GM19455 (cell line): ENCODE data around the gene NME9.
"Not testable (repeated sequence)": the region's sequence is repeated elsewhere in the genome, so short reads cannot be mapped to it uniquely, and the experiment has no call there.

Experiments used
- ATAC-seq: cut with Tn5 transposase; IDR thresholded peaks from one replicate; pipeline ENCODE4 v1.9.1; 2021; ENCODE audit not compliant: unreplicated experiment

The NME9 gene, protein sequence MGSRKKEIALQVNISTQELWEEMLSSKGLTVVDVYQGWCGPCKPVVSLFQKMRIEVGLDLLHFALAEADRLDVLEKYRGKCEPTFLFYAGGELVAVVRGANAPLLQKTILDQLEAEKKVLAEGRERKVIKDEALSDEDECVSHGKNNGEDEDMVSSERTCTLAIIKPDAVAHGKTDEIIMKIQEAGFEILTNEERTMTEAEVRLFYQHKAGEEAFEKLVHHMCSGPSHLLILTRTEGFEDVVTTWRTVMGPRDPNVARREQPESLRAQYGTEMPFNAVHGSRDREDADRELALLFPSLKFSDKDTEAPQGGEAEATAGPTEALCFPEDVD

DNA sequence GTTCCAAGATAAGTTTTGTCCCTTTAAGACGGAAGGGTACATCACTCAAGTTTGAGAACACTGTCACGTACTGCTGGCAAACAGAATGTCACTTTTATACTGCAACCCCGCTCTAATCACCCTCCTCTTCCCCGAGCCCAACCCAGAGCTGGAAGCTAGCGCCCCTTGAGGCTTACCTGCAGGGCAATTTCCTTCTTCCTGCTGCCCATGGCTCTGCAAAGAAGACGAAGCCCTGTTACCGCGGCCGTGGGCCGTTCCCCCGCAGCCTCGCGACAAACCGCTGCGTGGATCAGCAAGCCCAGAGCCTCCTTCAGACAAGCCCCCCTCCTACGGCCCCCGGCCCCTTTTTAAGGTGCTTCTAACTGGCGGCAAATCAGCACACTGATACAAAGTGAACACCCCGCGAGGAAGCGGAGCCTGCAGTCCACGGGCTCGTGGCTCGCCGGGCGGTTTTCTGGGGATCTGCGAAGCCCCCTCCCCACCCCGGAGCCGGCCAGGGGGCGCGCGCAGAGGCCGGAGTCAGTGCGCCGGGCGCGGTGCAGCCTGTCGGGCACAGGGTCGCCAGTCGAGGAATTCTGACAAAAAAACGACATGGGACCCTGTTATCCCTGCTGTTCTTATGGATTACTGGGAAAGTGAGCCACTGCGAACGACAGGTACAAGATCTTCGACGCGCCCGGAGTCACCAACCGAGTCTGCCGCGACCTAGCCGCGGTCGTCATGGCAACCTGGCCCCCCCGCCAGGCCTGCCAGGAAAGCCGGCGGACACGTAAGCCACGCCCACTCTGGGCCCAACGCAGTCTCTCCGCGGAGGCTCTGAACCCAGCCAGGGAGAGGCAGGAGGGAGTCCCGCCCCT is at the start of gene NME9:
TSS of gene NME9 (minus strand) at position 725 of the 857 bp plus-strand sequence. CDS start at position 209, 516 bp downstream.
- peak; percentile 87 for ATAC-seq

DNA sequence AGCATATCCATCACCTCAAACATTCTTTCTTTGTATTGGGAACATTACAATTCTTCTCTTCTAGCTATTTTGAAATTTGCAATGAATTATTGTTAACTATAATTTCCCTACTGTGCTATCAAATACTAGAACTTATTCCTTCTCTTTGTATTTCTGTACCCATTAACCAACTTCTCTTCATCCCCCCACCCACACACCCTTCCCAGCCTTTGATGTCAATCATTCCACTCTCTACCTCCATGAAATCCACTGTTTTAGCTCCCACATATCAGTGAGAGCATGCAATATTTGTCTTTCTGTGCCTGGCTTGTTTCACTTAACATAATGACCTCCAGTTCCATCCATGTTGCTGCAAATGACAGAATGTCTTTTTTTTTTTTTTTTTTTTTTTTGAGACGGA is 49.3 kb upstream of the NME9 start:
- ATAC-seq: no peak

DNA sequence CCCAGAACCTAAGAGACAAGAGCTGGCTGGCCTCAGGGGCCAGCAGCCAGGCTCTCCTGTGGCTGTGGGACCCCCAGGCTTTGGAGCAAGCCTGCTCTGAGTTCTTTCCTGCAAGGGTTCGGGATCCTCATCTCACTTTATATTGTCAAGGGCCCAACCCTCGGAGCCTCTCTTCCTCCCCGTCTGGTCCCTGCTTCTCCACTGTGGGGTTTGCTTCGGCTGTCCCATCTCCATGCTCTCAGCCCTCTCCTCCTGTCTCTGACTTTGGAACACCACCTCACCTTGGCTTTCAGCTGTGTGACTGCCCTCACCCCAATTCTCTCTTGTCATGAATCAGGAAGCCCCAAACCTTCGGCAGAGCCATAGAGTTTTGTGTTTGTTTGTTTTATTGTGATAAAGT is 48.7 kb upstream of the NME9 start:
- ATAC-seq: no peak

DNA sequence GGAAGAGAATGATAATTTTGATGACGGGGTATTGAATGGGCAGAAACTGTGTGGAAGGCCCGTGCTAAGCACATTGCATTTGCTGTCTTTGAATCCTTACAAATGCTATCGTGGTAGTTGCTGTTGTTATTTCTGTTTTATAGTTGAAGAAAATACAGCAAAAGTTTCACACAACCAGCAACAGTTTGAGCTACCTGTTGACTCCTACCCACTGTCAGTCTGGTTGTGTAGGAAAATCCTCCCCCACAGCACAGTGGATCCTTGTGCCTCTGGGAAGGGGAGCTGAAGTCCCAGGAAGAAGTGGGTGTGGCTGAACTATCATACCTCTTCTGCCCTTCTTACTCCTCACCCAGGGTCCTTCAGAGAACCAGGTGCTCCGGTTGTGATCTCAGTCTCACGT is 48.2 kb upstream of the NME9 start:
- ATAC-seq: no peak

DNA sequence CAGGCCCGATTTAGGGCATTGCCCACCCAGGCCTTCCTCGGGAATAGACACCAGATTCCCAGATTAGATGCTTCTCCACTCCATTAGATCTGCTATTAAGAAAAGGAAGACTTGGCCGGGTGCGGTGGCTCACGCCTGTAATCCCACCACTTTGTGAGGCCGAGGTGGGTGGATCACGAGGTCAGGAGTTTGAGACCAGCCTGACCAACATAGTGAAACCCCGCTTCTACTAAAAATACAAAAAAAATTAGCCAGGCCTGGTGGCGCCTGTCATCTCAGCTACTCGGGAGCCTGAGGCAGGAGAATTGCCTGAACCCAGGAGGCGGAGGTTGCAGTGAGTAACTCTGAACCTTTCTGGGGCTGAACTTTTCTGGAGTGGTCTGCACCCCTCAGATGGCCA is 47.6 kb upstream of the NME9 start:
- not testable (repeated sequence) for ATAC-seq

DNA sequence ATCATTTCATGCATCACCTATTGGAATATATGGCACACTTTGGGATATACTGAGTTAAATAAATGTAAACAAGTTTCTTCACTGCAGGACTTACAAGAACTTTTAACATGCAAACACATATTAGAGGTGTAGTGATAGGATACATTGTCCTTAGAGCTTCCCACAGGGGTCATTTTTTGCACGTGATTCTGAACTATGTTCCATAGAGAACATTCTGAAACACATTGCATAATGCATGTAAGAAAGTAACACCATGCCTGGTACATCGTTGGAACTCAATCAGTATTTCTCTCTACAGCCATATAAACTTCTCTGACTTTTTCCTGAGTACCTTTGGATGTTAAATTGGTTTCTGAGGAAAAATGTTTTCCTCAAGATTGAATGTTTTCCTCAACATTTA is 47.0 kb upstream of the NME9 start:
- no peak for ATAC-seq

DNA sequence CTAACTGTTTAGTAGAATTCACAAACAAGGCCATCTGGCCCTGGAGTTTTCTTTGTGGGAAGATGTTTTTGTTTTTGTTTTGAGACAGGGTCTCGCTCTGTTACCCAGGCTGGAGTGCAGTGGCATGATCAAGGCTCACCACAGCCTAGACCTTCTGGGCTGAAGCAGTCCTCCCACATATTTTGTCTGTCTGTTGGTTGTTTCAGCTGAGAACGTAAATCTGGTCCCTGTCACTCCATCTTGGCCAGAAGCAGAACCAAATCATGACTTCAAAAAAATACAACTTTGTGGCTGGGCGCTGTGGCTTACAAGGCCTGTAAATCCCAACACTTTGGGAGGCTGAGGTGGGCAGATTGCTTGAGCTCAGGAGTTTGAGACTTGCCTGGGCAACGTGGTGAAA is 45.8 kb upstream of the NME9 start:
- ATAC-seq: no peak

DNA sequence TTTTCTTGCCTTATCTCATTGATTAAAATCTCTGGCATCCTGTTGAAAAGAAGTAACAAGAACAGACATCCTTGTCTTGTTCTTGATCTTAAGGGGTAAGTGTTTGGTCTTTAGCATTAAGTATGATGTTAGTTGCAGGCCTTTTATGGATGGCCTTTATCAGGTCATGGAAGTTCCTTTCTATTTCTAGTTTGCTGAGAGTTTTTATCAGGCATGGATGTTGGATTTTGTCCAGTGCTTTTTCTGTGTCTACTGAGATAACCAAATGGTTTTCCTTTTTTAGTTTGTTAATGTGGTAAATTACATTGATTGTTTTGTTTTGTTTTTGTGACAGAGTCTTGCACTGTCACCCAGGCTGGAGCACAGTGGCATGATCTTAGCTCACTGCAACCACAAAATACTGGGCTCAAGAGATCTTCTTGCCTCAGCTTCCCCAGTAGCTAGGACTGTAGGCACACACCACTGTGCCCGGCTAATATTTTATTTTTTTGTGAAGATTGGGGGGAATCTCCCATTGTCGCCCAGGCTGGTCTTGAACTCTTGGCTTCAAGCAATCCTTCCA is 45.0 kb upstream of the NME9 start:
- no peak for ATAC-seq

DNA sequence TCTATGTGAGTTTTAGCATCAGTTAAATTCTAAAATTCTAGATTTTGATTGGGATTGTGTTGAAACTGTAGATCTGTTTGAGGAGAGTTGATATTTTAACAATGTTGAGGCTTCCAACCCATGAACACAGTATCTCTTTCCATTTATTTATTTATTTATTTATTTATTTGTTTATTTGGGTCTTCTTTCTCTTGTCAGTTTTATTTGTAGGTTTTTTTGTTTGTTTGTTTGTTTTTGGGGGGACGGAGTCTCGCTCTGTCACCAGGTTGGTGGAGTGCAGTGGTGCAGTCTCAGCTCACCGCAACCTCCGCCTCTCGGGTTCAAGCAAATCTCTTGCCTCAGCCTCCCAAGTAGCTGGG is 44.1 kb upstream of the NME9 start:
- ATAC-seq: no peak

DNA sequence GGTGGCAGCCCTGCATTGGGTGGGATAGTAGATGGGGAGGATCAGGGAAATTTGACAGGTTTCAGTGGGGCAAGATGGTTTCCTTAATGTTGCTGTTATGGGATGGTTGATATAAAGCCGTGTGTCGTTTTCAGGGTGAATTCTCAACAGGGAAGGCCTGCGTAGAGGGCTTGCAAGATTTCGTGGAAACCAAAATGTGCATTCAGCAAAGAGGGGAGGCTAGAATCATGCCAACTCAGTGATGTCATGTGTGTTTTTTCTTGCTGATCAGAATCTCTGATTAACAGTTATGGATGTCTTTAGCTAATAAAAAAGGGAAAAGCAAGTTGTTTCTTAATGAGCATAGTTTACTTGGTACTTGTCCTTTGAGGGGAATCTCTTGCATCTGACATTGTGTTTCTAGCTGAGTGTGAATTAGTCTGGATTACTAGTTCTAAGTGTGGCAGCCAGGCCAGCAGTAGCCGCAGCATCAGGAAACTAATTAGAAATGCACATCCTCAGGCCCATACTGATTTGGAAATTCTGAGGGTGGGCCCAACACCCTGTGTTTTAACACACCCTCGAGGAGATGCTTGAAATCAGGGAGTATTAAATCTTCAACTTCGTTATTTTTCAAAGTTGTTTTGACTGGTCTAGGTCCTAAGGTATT is 43.6 kb upstream of the NME9 start:
- no peak for ATAC-seq

DNA sequence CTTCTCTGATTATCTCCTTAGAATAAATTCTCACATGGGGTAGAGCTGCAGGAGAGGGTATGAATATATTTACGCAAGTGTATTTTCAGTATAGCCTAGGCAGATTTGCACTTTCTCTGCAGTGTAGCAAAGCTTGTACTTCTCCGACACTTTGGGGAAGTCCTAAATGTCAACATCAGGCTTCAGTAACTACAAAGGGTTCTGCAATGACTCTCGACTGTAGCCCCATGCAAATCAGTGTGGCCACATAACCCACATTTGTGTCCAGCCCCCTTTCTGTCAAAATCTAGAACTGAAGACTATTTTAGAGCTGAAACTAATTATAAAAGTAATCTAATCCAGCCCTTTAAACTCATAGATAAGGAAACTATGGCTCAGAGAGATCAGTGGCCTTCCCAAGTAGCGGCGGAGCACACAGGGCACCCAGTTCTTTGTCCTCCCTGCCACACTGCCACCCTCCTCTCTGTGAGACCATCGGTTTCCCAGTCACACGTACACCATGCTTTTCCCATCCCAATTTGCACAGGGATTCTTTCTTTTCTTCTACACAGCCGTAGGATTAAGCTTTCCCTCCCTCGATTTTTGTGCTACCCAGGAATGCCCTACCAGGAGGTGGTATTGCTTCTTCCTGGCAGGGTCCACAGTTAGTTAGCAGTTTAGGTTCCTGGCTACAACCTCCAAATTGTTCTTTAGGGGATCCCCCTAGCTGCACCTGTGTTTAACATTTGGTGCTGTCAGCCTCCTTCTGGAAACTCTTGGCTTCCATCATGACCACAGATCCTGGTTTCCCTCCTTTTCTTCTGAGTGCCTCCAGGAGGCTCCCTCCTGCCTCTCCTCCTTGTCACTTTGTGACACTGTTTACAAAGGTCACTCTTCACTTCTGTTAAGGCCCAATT is 41.7 kb upstream of the NME9 start:
- ATAC-seq: peak; percentile 98

DNA sequence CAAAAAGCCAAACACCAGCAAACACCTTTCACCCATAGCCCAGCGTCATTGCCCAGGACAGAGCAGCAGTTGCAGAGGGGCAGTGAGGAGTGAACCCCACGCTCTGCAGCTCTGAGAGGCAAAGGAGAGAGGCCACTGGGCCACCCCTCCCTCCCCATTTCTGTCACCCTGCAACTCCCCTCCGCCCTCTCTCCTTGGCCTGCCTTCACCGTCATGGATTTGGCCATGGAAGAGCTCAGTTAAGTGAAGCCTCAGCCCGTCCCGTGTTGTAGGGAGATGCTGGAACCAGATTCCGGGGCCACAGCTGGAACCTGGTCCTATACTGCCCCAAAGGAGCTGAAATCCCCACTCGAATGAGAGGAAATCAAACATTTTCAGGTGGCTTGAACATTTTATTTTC is 40.7 kb upstream of the NME9 start:
- ATAC-seq: no peak

DNA sequence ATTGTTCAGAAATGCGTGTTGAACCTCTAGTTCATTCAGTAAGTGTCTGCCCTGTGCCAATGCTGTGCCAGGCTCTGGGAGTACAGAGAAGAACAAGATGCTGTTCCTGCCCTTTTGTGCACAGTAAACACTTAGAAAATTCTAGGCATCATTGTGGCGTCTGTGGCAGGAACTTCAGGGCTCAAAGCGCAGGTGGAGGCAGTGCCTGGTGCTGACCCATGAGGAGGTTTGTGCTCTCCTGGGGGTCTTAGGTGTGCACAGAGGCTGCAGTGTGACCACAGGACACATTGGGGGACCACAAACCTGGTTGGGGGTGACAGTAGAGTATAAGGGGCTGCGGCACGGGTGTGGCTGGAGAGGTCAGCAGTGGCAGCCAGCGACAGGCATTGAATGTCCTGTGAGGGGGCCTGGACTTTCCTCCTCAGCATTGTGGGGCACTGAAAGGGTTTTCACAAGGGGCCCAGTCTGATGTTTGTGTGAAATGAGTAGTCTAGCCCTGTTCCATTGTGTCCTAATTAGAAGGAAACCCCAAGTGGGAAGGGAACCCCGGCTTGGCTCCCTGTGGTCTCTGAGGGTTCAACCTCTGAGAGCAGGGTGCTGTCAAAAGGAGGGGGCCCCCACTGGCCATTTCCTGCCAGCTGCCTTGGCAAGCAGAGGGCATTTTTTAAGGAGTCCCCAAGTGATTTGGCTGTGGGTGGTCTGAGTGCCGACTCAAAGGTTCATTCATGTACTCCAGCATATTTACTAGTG is 39.7 kb upstream of the NME9 start:
- ATAC-seq: no peak

DNA sequence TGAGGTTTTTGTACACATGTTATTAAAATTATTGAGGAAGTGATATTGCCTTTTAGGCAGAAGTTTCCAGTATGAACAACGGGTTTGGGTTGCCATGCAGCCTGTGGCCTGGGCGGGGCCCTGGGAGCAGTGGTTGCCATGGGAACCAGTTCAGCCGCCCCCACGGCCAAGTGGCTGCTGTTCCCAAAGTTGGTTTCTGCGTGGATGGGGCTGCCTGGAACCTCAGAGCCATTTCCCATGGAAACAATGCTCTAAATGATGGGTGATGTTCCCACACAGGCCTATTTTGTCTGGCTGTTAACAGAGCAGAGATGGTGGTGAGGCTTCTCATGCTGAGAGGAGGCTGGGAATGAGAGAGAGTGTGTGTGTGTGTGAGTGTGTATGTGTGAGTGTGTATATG is 38.3 kb upstream of the NME9 start:
- ATAC-seq: no peak

DNA sequence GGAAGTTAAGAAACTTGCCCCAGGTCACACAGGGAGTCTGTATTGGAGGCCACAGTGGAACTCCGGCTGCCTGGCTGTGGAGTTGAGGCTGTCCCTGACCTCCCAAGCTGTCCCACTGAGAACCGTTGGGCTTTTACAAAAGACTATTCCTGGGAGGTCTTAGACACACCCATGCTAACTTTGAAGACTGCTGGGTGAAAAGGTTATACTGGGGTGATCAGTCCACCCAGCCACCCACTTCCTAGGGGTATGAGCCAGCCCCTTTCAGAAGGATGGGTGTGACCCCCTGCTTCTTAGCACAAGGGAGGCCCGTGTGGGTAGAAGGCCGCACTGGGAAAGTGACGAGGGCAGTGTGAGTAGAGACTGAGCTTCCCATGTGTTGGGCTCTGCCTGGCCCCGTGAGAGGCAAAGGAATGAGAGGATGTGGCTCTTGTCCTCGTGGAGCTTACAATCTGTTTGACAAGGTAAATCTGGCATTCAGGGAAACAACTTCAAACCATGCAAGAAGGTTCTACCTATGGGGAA is 37.7 kb upstream of the NME9 start:
- no peak for ATAC-seq

DNA sequence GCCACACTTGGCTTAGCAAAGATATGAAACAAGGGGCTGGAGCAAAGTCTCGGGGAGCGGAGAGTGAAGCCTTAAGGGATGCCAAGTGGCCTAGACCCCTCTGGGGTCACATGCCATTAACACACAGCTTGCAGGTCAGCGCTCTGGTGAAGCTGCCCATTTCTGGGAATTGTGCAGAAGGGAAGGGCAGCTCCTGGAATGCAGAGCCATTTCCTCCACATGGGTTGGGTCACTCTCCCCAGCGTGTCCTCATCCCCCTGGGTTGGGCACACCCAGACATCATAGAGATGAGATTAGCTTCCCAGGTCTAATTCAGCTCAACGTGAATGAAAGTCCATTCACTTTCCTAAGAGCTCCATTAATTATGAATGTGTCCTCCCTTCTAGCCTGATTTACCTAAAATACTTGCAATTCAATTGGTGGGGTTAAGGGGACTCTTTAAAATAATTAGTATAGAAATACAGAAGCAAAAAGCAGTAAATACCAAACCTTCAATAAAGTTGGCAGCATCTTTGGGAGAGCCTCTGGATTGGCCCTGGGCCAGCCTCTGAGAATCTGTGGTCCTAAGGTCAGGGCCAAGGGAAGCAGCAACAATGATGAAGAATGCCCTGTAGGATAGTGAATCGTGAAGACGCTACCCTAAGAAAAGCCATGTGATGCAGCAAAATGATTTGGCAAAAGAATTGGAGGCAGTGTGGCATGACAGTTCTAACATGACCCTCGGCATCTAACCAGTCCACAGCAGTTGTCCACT is 36.5 kb upstream of the NME9 start:
- no peak for ATAC-seq

DNA sequence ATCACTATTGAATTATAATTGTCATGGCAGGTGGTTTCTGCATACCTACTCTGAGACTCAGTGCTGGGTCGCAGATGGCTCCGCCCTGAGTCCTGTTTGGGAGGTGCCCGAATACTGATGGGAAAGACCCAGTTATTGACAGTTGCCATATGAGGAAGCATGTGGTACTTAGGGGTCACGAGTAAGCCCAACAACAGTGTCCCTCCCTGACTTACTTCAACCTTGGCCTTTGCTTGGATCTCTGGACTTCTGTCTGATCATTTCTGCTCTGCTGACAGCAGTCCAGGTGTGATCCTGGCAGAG is 35.6 kb upstream of the NME9 start:
- ATAC-seq: no peak

DNA sequence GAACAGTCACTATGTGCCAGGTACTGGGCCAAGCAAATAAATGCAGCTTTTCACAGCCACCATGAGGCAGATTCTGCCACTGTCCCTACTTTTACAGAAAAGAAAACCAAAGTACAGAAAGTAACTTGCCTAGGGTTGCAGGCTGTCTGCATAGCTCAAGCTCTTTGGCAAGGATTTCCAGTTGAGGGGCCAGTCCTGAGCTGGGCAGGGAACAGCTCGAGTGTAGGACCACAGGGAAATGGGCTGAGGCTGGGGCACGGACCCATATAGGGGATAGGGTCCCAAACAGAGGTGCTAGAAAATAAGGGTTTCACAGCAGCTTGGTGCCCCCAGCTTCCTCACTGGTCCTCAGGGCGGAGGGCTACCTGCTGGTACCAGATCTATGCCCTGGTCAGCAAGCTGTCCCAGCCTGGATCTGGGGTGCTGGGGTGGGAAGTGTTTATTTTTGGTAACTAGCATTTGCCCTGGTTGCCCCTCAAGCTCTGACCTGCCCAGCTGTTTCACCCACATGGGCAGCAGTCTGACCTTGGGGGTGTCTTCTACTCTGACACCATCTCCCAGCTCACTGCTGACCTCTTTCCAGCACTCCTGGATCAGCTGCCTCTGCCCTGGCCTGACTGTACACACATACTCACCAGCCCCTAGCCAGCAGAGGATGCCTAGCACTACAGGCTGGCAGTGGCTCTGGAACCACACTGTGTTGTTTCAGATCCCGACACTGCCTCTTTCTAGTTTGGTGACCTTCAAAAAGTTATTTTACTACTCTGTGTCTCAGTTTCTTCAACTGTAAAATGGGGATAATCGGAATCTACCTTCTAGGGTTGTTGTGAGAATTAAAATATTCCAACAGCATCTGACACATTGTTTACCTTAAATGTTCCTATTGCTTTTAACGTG is 35.0 kb upstream of the NME9 start:
- no peak for ATAC-seq
